GM10266 (cell line): ENCODE data around the gene CACNB4.
"Not testable (repeated sequence)": the region's sequence is repeated elsewhere in the genome, so short reads cannot be mapped to it uniquely, and the experiment has no call there.

Source experiments
- DNase-seq: peaks from one replicate; pipeline ENCODE4 v3.0.0; 2012; ENCODE audit errors: extremely low spot score
- TF ChIP-seq, protein P1 (sequence below): IDR thresholded peaks from 2 replicates; pipeline ENCODE4 v1.5.1; 2012; ENCODE audit warnings: mild to moderate bottlenecking, low read depth; ENCODE audit not compliant: control insufficient read depth, insufficient read depth; ENCODE audit errors: missing control alignments

Gene CACNB4

DNA sequence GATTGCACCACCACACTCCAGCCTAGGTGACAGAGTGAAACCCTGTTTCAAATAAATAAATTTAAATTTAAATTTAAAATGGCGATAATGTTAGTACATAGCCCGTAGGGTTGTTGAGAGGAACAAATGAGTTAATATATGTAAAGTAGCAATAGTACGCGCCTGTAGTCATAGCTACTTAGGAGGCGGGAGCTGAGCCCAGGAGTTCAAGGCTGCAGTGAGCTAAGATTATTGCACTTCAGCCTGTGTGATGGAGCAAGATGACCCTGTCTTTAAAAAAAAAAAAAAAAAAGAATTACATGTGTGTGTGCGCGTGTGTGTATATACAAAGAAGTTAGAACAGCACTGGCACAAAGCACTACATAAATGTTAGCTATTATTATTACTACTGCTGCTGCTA lies 153.2 kb downstream of the CACNB4 start:
- TF ChIP-seq, protein P1, sequence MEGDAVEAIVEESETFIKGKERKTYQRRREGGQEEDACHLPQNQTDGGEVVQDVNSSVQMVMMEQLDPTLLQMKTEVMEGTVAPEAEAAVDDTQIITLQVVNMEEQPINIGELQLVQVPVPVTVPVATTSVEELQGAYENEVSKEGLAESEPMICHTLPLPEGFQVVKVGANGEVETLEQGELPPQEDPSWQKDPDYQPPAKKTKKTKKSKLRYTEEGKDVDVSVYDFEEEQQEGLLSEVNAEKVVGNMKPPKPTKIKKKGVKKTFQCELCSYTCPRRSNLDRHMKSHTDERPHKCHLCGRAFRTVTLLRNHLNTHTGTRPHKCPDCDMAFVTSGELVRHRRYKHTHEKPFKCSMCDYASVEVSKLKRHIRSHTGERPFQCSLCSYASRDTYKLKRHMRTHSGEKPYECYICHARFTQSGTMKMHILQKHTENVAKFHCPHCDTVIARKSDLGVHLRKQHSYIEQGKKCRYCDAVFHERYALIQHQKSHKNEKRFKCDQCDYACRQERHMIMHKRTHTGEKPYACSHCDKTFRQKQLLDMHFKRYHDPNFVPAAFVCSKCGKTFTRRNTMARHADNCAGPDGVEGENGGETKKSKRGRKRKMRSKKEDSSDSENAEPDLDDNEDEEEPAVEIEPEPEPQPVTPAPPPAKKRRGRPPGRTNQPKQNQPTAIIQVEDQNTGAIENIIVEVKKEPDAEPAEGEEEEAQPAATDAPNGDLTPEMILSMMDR = no peak
- DNase-seq = no peak

DNA sequence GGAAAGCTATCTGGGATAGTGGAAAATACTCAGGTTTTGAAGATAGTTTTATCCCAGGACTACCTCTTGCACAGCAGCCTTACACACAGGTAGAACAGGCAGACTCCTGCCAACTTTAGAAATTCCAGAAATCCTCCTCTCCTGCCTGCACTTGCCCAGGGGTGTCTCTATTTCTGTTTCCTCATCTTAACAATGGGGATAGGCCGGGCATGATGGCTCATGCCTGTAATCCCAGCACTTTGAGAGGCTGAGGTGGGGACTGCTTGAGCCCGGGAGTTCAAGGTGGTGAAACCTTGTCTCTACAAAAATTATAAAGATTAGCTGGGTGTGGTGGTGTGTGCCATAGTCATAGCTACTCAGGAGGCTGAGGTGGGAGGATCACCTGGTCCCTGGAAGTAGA lies 153.7 kb downstream of the CACNB4 start:
- DNase-seq = no peak
- TF ChIP-seq, protein P1 = no peak

DNA sequence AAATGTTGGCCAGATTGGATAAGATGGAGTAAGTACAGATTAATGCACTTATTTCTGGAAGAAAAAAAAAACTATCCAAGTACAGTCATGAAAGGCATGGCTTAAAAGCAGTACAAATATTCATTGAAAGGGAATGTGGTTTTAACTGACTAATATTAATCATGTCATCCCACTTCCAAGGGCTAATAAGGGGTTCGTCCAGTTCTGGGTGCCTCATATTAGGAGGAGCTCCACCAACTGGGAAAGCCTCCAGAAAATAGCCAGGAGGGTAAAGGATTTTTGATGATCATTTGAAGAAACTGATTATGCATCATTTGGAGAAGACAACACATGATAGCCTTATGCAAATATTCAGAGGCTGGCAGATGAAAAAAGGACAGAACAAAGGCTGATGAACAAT lies 155.4 kb downstream of the CACNB4 start:
- TF ChIP-seq, protein P1 = no peak
- no peak for DNase-seq

DNA sequence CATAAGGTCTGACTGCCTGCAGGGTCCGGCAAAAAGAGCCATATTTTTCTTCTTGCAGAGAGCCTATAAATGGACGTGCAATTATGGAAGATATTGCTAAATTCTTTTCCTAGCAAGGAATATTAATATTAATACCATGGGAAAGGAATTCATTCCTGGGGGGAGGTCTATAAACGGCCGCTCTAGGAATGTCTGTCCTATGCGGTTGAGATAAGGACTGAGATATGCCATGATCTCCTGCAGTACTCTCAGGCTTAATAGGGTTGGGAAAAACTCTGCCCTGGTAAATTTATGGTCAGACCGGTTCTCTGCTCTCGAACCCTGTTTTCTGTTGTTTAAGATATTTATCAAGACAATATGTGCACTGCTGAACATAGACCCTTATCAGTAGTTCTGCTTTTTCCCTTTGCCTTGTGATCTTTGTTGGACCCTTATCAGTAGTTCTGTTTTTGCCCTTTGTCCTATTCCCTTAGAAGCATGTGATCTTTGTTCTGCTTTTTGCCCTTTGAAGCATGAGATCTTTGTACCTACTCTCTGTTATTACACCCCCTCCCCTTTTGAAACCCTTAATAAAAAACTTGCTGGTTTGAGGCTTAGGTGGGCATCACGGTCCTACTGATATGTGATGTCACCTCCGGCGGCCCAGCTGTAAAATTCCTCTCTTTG lies 156.2 kb downstream of the CACNB4 start:
- not testable (repeated sequence) for DNase-seq

DNA sequence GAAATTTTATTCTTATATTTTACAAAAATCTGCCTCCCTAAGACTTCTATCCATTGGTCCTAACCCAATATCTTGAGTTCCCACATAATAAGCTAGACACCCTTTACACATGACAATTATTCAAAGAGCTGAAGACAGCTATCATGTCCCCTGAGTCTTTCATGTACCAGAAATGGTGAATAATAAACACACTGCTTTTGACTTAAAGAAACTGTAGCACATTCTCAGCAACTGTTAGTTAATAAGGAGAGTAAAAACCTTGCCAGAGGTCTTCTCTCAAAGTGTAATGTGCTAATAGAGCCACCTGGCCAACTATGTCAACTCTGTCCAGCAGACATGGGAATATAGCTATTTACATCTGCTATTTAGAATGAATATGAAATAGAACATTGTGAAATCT lies 160.9 kb downstream of the CACNB4 start:
- TF ChIP-seq, protein P1 = no peak
- DNase-seq = no peak

DNA sequence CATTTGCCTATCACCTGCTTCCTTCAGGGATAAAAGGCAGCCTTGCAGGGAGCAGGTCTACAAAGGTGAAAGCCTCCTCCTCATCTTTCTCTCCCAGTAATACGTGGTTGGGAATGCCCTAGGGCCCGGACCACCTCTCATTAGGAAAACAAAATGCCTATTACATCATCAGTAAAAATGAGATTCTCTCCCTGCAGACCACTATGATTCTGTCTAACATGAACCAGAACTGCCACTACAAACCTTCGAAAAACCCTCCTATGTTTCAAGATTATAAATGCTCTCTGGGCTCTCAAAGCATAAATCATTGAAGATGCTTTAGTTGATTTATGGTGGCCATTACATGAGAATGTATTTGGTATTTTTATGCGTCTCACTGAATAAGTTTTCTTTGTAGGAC lies 162.2 kb downstream of the CACNB4 start:
- no peak for DNase-seq

DNA sequence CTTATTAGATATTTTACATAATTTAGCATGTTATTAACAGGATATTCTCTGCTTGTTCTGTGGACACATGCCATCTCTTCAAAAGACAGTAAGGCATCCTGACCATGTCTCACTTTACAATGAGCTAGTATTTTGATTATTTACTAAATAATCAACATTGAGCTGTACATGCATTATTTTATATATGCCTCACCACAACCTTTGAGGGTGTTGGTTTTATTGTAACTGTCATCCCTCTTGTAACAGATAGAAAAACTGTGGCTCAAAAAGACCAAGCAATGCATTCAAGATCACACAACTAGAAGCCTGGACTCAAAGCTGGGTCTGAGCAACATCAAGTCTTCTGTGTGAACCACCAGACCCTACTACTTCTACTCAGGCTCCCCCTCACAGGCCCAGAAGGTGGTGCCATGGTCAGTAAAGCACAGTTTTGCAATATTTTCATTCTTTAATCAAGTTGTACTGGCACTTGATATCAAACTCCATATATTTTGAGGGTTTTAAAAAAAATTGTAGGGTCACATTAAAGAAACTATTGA lies 165.5 kb downstream of the CACNB4 start:
- TF ChIP-seq, protein P1 = no peak
- DNase-seq = no peak

More for the DNA sequence above, 162.2 kb downstream of the CACNB4 start:
- TF ChIP-seq, protein P1 = no peak
